ENCODE results near the gene KRTAP5-11. TPM values are rescaled to one million over a fixed set of nuclear protein-coding genes. Genes with fewer than 3 reads are reported as not detected.
"Not testable (repeated sequence)": the region's sequence is repeated elsewhere in the genome, so short reads cannot be mapped to it uniquely, and the experiment has no call there.

The KRTAP5-11 gene
- total RNA-seq, 2 donors from 2014 or later: not detected

GRCh38 chr11:71540521-71541304 is 42.0 kb downstream of the KRTAP5-11 start:
- DNase-seq; H3K27me3 Mint-ChIP-seq (ENCODE audit: low read depth); H3K4me3 Mint-ChIP-seq; H3K36me3 Mint-ChIP-seq (ENCODE audit: insufficient read depth in 2 of 2): not testable (repeated sequence)
- H3K9me3 Mint-ChIP-seq: peaks cover 7 to 11% of the 10 kb centered on the region in 2 donors
- ATAC-seq (replicated peaks in 1 of 2): peak; percentile 67 to 74
- peaks cover 25% of the 10 kb centered on the region for H3K4me1 Mint-ChIP-seq (ENCODE audit: low read depth)
- peak overlapping the region; percentile 52 for H3K27ac Mint-ChIP-seq

- DNase-seq; H3K27ac Mint-ChIP-seq; H3K36me3 Mint-ChIP-seq (ENCODE audit: insufficient read depth in 2 of 2); H3K27me3 Mint-ChIP-seq (ENCODE audit: low read depth); H3K4me3 Mint-ChIP-seq; ATAC-seq (replicated peaks in 1 of 2): not testable (repeated sequence)
- H3K9me3 Mint-ChIP-seq: peaks cover 7 to 11% of the 10 kb centered on the region in 2 donors
- H3K4me1 Mint-ChIP-seq (ENCODE audit: low read depth): peaks cover 25% of the 10 kb centered on the region
Observed at GRCh38 chr11:71539971-71540370, 42.7 kb downstream of the KRTAP5-11 start.

- H3K4me3 Mint-ChIP-seq: no peak overlapping the region
- peaks cover 22% of the 10 kb centered on the region for H3K4me1 Mint-ChIP-seq (ENCODE audit: low read depth)
- ATAC-seq (replicated peaks in 1 of 2): no peak
- DNase-seq: no peak
- peaks cover 6 to 11% of the 10 kb centered on the region in 2 donors for H3K9me3 Mint-ChIP-seq
- H3K27me3 Mint-ChIP-seq (ENCODE audit: low read depth): no peaks in the 10 kb centered on the region
- H3K36me3 Mint-ChIP-seq (ENCODE audit: insufficient read depth in 2 of 2): peaks cover 6 to 10% of the 10 kb centered on the region in 2 donors
- H3K27ac Mint-ChIP-seq: no peak overlapping the region
Observed at GRCh38 chr11:71539017-71539416, 43.7 kb downstream of the KRTAP5-11 start.

- Mint-ChIP-seq H3K9me3 (peaks cover 6 to 11% of the 10 kb centered on the region in 2 donors), H3K36me3 (ENCODE audit: insufficient read depth in 2 of 2) (peaks cover 6 to 10% of the 10 kb centered on the region in 2 donors), H3K4me3 (no peak overlapping the region), H3K4me1 (ENCODE audit: low read depth) (peaks cover 18% of the 10 kb centered on the region), H3K27ac (no peak overlapping the region), H3K27me3 (ENCODE audit: low read depth) (no peaks in the 10 kb centered on the region)
- ATAC-seq (replicated peaks in 1 of 2): no peak
- no peak for DNase-seq
Observed at GRCh38 chr11:71538666-71538990, 44.0 kb downstream of the KRTAP5-11 start.

GRCh38 chr11:71537977-71538665 is 44.6 kb downstream of the KRTAP5-11 start, which contains the start of gene KRTAP5-8:
KRTAP5-8 (plus strand) TSS chr11:71538025; CDS start chr11:71538056, 31 bp downstream.
- not testable (repeated sequence) for ATAC-seq (replicated peaks in 1 of 2); H3K36me3 Mint-ChIP-seq (ENCODE audit: insufficient read depth in 2 of 2); H3K27ac Mint-ChIP-seq

GRCh38 chr11:71537537-71537936 is 45.1 kb downstream of the KRTAP5-11 start:
- no peak overlapping the region for H3K27ac Mint-ChIP-seq
- H3K27me3 Mint-ChIP-seq (ENCODE audit: low read depth): no peaks in the 10 kb centered on the region
- no peak for DNase-seq
- no peak for ATAC-seq (replicated peaks in 1 of 2)
- peaks cover 9% of the 10 kb centered on the region for H3K4me1 Mint-ChIP-seq (ENCODE audit: low read depth)
- H3K9me3 Mint-ChIP-seq: peaks cover 6 to 9% of the 10 kb centered on the region in 2 donors
- peaks cover 6 to 10% of the 10 kb centered on the region in 2 donors for H3K36me3 Mint-ChIP-seq (ENCODE audit: insufficient read depth in 2 of 2)
- no peak overlapping the region for H3K4me3 Mint-ChIP-seq

More at GRCh38 chr11:71537977-71538665, 44.6 kb downstream of the KRTAP5-11 start, which contains the start of gene KRTAP5-8:
- H3K4me3 Mint-ChIP-seq; H3K27me3 Mint-ChIP-seq (ENCODE audit: low read depth); DNase-seq: not testable (repeated sequence)
- peaks cover 13% of the 10 kb centered on the region for H3K4me1 Mint-ChIP-seq (ENCODE audit: low read depth)
- H3K9me3 Mint-ChIP-seq: peaks cover 6 to 11% of the 10 kb centered on the region in 2 donors

- peaks cover under 1 to 3% of the 10 kb centered on the region in 2 donors for H3K36me3 Mint-ChIP-seq (ENCODE audit: insufficient read depth in 2 of 2)
- H3K4me3 Mint-ChIP-seq: no peak overlapping the region
Observed at GRCh38 chr11:71535825-71536224, 46.9 kb downstream of the KRTAP5-11 start.

GRCh38 chr11:71534711-71535608 is 47.7 kb downstream of the KRTAP5-11 start:
- H3K9me3 Mint-ChIP-seq; H3K27me3 Mint-ChIP-seq (ENCODE audit: low read depth); H3K4me1 Mint-ChIP-seq (ENCODE audit: low read depth); H3K27ac Mint-ChIP-seq; H3K4me3 Mint-ChIP-seq; ATAC-seq (replicated peaks in 1 of 2); H3K36me3 Mint-ChIP-seq (ENCODE audit: insufficient read depth in 2 of 2); DNase-seq: not testable (repeated sequence)

More at GRCh38 chr11:71535825-71536224, 46.9 kb downstream of the KRTAP5-11 start:
- Mint-ChIP-seq H3K9me3 (peaks cover 3% of the 10 kb centered on the region in 2 donors), H3K27ac (no peak overlapping the region), H3K27me3 (ENCODE audit: low read depth) (peaks cover 1% of the 10 kb centered on the region), H3K4me1 (ENCODE audit: low read depth) (peaks cover 4% of the 10 kb centered on the region)
- ATAC-seq (replicated peaks in 1 of 2) (no peak), DNase-seq (no peak)

- H3K27ac Mint-ChIP-seq: no peak overlapping the region
- H3K4me1 Mint-ChIP-seq (ENCODE audit: low read depth): no peaks in the 10 kb centered on the region
- H3K36me3 Mint-ChIP-seq (ENCODE audit: insufficient read depth in 2 of 2): no peaks in the 10 kb centered on the region
- no peaks in the 10 kb centered on the region for H3K9me3 Mint-ChIP-seq
- H3K4me3 Mint-ChIP-seq: no peak overlapping the region
- DNase-seq: no peak
- peaks cover 7% of the 10 kb centered on the region for H3K27me3 Mint-ChIP-seq (ENCODE audit: low read depth)
- ATAC-seq (replicated peaks in 1 of 2): no peak
Observed at GRCh38 chr11:71532036-71532610, 50.6 kb downstream of the KRTAP5-11 start.

Other genes with a start within 250 kb of the KRTAP5-11 start
- 10 to 100 TPM; 22.2 to 23.4 TPM for gene DHCR7, start 134.5 kb downstream of the KRTAP5-11 start, total RNA-seq
- gene NADSYN1, start 129.7 kb downstream of the KRTAP5-11 start, total RNA-seq: 100 to 1,000 TPM; 107 to 111 TPM
- gene KRTAP5-7, start 55.6 kb downstream of the KRTAP5-11 start, total RNA-seq: not detected
- not detected for gene KRTAP5-8, start 44.9 kb downstream of the KRTAP5-11 start, total RNA-seq
- gene KRTAP5-9, start 34.5 kb downstream of the KRTAP5-11 start, total RNA-seq: under 1 TPM in 1 of 2 donors, not detected in 1; 0.21 TPM
- not detected for gene KRTAP5-10, start 17.3 kb downstream of the KRTAP5-11 start, total RNA-seq